K562 (cell line): ENCODE measurements around the gene ATG14. TPM values are rescaled to one million over a fixed set of nuclear protein-coding genes. Genes with fewer than 3 reads are reported as not detected.

Experiments
- ATAC-seq: fragments of 200-7000 bp; cut with Tn5 transposase; 3 replicates; pipeline ENCODE4 v1.9.1; 2020; ENCODE audit warnings: moderate library complexity
- BruUV-seq: library from RNA; stranded (reverse); fragments of 400-500 nt; replicated peaks from 2 replicates; lab custom pipeline; 2021; lab: Mats Ljungman, UMichigan
- CTCF ChIA-PET: fragments of 300-600 bp; formaldehyde crosslinking; extraction: SDS; loops from one replicate; lab custom pipeline; 2021; ENCODE audit warnings: low intra/inter-chr PET ratio; lab: Yijun Ruan, JAX
- POLR2A ChIA-PET: fragments of 300-600, 350-650 bp; sonication (Branson Sonifier 250); formaldehyde crosslinking; extraction: SDS; loops from one replicate; lab custom pipeline; 2021; ENCODE audit warnings: antibody characterized with exemption, inconsistent platforms; lab: Yijun Ruan, JAX
- DNase-seq, 4 experiments: peaks; one replicate each; pipeline versions ENCODE4 v3.0.0 to v3.0.0-alpha.2; 2011 to 2018; ENCODE audit warnings: low spot score in 3 of 4, mixed read lengths in 3 of 4; ENCODE audit errors: extremely low read depth in 1 of 4
- FAIRE-seq: peaks from 2 replicates; lab custom pipeline; 2011; peaks lifted over from hg19 to GRCh38; lab: Jason Lieb, UNC
- H2AFZ ChIP-seq: 2 replicates; pipeline ENCODE4 v1.6.0; 2011; ENCODE audit warnings: low read depth, low read length, control low read depth, inconsistent platforms
- H3K27ac ChIP-seq: fragments of 200-600 bp; 3 replicates; pipeline ENCODE4 v1.8.0; 2011; ENCODE audit warnings: low read depth, mild to moderate bottlenecking, control low read depth, inconsistent platforms, low read length, moderate library complexity, mixed read lengths; ENCODE audit errors: extremely low read depth
- H3K27me3 ChIP-seq, 2 experiments: fragments of 300-600 bp in 1 of 2; 2 replicates in 1 of 2; 3 replicates in 1 of 2; pipeline versions ENCODE4 v1.6.0 to v1.8.0; 2011; ENCODE audit warnings: inconsistent platforms in 2 of 2, low read length in 2 of 2, mild to moderate bottlenecking in 1 of 2, mixed read lengths in 1 of 2, moderate library complexity in 1 of 2; ENCODE audit not compliant: control insufficient read depth in 2 of 2, insufficient read depth in 2 of 2
- H3K36me3 ChIP-seq: fragments of 300-600 bp; 3 replicates; pipeline ENCODE4 v1.8.0; 2011; ENCODE audit warnings: mild to moderate bottlenecking, low read length, inconsistent platforms; ENCODE audit not compliant: control insufficient read depth, insufficient read depth
- H3K4me1 ChIP-seq, 2 experiments: fragments of 200-600 bp in 1 of 2; replicated peaks in 1 of 2; 2 replicates in 1 of 2; 3 replicates in 1 of 2; pipeline versions ENCODE4 v1.5.1 to v1.8.0; 2011; ENCODE audit warnings: inconsistent platforms in 2 of 2, low read length in 2 of 2, mild to moderate bottlenecking in 1 of 2, mixed read lengths in 1 of 2, moderate library complexity in 1 of 2; ENCODE audit not compliant: control insufficient read depth in 2 of 2, insufficient read depth in 2 of 2
- H3K4me2 ChIP-seq: 2 replicates; pipeline ENCODE4 v1.6.1; 2011; ENCODE audit warnings: low read length, control low read depth, inconsistent platforms, mixed read lengths; ENCODE audit not compliant: insufficient read depth
- H3K4me3 ChIP-seq: fragments of 200-600 bp; sonication (generic), shearing (Covaris generic); 2 replicates; pipeline ENCODE4 v1.5.1; 2016; ENCODE audit warnings: control low read depth, inconsistent platforms
- H3K79me2 ChIP-seq: fragments of 200-600 bp; 3 replicates; pipeline ENCODE4 v1.8.0; 2011; ENCODE audit warnings: low read length, inconsistent platforms; ENCODE audit not compliant: control insufficient read depth, insufficient read depth
- H3K9ac ChIP-seq, 2 experiments: 2 replicates each; pipeline versions ENCODE4 v1.6.0 to v1.6.1; 2011; ENCODE audit warnings: low read depth in 2 of 2, low read length in 2 of 2, control low read depth in 1 of 2, inconsistent platforms in 1 of 2, mild to moderate bottlenecking in 1 of 2, mixed read lengths in 1 of 2; ENCODE audit not compliant: insufficient read depth in 1 of 2
- H3K9me1 ChIP-seq: one replicate; pipeline ENCODE4 v1.6.0; 2011; ENCODE audit warnings: inconsistent platforms, mild to moderate bottlenecking, low read length, moderate library complexity; ENCODE audit not compliant: control insufficient read depth, insufficient read depth
- H3K9me3 ChIP-seq: replicated peaks from 2 replicates; pipeline ENCODE4 v1.5.1; 2011; ENCODE audit warnings: low read depth, low read length, inconsistent platforms; ENCODE audit not compliant: control insufficient read depth, insufficient read depth
- H4K20me1 ChIP-seq: replicated peaks from 2 replicates; pipeline ENCODE4 v1.6.1; 2011; ENCODE audit warnings: low read length, inconsistent platforms, mixed read lengths; ENCODE audit not compliant: control insufficient read depth, insufficient read depth
- ARID1B ChIP-seq: fragments of 450-650 bp; IDR thresholded peaks from 2 replicates; pipeline ENCODE4 v1.6.1; 2016; ENCODE audit warnings: antibody characterized with exemption, mild to moderate bottlenecking, inconsistent platforms
- EP400 ChIP-seq: fragments of 450-650 bp; IDR thresholded peaks from 2 replicates; pipeline ENCODE4 v1.6.1; 2017; ENCODE audit warnings: antibody characterized with exemption, mild to moderate bottlenecking, moderate library complexity
- ESRRA ChIP-seq: fragments of 450-650 bp; IDR thresholded peaks from 2 replicates; pipeline ENCODE4 v1.6.1; 2014; ENCODE audit warnings: low read depth, mild to moderate bottlenecking, moderate library complexity, borderline replicate concordance
- KDM5B ChIP-seq: fragments of 200-600 bp; sonication (generic); IDR thresholded peaks from 2 replicates; pipeline ENCODE4 v1.6.1; 2012; ENCODE audit warnings: low read depth, mild to moderate bottlenecking, moderate library complexity, low read length, control low read depth, inconsistent platforms; ENCODE audit not compliant: insufficient replicate concordance
- RBFOX2 ChIP-seq: fragments of 200-400 bp; formaldehyde crosslinking; IDR thresholded peaks from 2 replicates; pipeline ENCODE4 v1.6.1; 2017; ENCODE audit warnings: low read depth, mild to moderate bottlenecking, low read length, moderate library complexity
- SREBF2 ChIP-seq: sonication (generic); formaldehyde crosslinking; IDR thresholded peaks from 2 replicates; pipeline ENCODE4 v1.4.0; 2020; ENCODE audit warnings: mild to moderate bottlenecking, missing genetic modification reagents
- WGBS: fragments of 100-300 bp; shearing (Covaris generic); methylation state at CpG from one replicate; pipeline ENCODE4 v1.1.6; 2016; ENCODE audit warnings: low coverage, mixed read lengths; ENCODE audit not compliant: insufficient coverage; ENCODE audit errors: missing lambda C conversion rate; 5-methylcytosine and 5-hydroxymethylcytosine counted together
- in situ Hi-C: fragments of 300-500 bp; cut with MboI; formaldehyde crosslinking; loops from 4 replicates; pipeline ENCODE4 v1.15.0; 2018; ENCODE audit warnings: inconsistent platforms, mixed read lengths
- intact Hi-C: fragments of 100-400 bp; cut with micrococcal nuclease; formaldehyde crosslinking; loops from 2 replicates; pipeline ENCODE4 v1.14.2; 2022
- polyA plus RNA-seq, 8 experiments: library from polyadenylated mRNA; depleted of rRNA in 4 of 8; stranded (reverse) in 5 of 8; unstranded in 3 of 8; fragments of >200 nt; fragmentation: Nextera tagmentation in 2 of 8; fragmentation: Illumina TruSeq in 1 of 8; extraction: Ambion mirVana in 2 of 8; extraction: Trizol in 1 of 8; gene quantifications; 2 replicates each; pipeline versions ENCODE4 v1.2.1 to v1.2.3, GENCODE V29; 2011 to 2014; ENCODE audit warnings: inconsistent platforms in 1 of 8, missing spikeins in 1 of 8
- total RNA-seq, 7 experiments: library from RNA; depleted of rRNA in 6 of 7; stranded (reverse); fragments of >200 nt in 6 of 7; fragmentation: Illumina TruSeq in 2 of 7; extraction: Trizol in 2 of 7; gene quantifications; 2 replicates each; pipeline versions ENCODE4 v1.2.1 to v1.2.3, GENCODE V29; 2011 to 2021; ENCODE audit warnings: low replicate concordance in 1 of 7
- TF ChIP-seq, protein P1 (sequence below): fragments of 250-450 bp; sonication (Bioruptor Pico); IDR thresholded peaks from 2 replicates; pipeline ENCODE4 v1.8.0; 2022; ENCODE audit warnings: inconsistent platforms
- TF ChIP-seq, protein P2 (sequence below): fragments of 450-650 bp; IDR thresholded peaks from 2 replicates; pipeline ENCODE4 v1.6.1; 2018; ENCODE audit warnings: mild to moderate bottlenecking, low read depth; ENCODE audit not compliant: partially characterized antibody
- TF ChIP-seq, protein P3 (sequence below): fragments of 250-450 bp; sonication (Bioruptor Pico); IDR thresholded peaks from 2 replicates; pipeline ENCODE4 v1.6.1; 2021; ENCODE audit warnings: mild to moderate bottlenecking

Gene ATG14
- total and polyA plus RNA-seq, 9 of the 15 experiments (the other 6 are each of a cell fraction or from before 2014, with no cell fraction given), result 0.55 to 4.2 (median 3.5) TPM

DNA sequence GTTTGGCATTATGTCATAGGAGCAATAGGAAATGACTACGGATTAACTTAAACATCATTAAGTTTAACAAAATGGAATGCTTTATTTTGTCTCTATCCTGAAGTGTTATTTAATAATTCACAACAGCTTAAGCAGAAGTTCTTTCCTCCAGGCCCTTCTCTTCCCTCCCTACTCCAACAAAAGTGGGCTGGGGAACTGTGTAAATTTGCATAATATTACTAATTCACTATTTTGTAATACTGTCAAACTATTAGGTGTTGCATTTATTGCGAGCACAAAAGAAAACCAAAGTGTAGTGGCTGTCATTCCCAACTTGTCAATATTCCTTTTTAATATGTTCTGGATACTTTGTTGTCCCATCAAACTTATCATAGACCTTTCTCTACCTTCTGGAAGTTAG lies 69.8 kb downstream of the ATG14 start:
- in situ Hi-C loops, result no loop called here

More for the DNA sequence above, 69.8 kb downstream of the ATG14 start:
- Histone ChIP-seq H3K4me1 (peaks cover 0 to 4% of the 10 kb centered on the region in 2 experiments; a peak in 3 of 5 replicates), H3K4me3 (no peak overlapping the region), H3K27ac (no peak overlapping the region), H3K4me2 (no peak overlapping the region), H2AFZ (no peak overlapping the region), H3K36me3 (no peaks in the 10 kb centered on the region), H3K9me3 (no peaks in the 10 kb centered on the region), H3K27me3 (no peaks in the 10 kb centered on the region), H3K9ac (no peak overlapping the region), H3K9me1 (no peaks in the 10 kb centered on the region), H4K20me1 (0 out of 2 replicates have a peak, but pooled peaks cover 8% of the 10 kb centered on the region), H3K79me2 (peaks cover 33% of the 10 kb centered on the region)
- no peak for FAIRE-seq
- TF ChIP-seq, protein P1, sequence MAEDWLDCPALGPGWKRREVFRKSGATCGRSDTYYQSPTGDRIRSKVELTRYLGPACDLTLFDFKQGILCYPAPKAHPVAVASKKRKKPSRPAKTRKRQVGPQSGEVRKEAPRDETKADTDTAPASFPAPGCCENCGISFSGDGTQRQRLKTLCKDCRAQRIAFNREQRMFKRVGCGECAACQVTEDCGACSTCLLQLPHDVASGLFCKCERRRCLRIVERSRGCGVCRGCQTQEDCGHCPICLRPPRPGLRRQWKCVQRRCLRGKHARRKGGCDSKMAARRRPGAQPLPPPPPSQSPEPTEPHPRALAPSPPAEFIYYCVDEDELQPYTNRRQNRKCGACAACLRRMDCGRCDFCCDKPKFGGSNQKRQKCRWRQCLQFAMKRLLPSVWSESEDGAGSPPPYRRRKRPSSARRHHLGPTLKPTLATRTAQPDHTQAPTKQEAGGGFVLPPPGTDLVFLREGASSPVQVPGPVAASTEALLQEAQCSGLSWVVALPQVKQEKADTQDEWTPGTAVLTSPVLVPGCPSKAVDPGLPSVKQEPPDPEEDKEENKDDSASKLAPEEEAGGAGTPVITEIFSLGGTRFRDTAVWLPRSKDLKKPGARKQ (CRISPR knock-in tag), result no peak
- TF ChIP-seq ARID1B (no peak), EP400 (no peak), SREBF2 (CRISPR knock-in tag) (no peak), KDM5B (no peak), ESRRA (no peak), RBFOX2 (no peak)
- TF ChIP-seq, protein P2, sequence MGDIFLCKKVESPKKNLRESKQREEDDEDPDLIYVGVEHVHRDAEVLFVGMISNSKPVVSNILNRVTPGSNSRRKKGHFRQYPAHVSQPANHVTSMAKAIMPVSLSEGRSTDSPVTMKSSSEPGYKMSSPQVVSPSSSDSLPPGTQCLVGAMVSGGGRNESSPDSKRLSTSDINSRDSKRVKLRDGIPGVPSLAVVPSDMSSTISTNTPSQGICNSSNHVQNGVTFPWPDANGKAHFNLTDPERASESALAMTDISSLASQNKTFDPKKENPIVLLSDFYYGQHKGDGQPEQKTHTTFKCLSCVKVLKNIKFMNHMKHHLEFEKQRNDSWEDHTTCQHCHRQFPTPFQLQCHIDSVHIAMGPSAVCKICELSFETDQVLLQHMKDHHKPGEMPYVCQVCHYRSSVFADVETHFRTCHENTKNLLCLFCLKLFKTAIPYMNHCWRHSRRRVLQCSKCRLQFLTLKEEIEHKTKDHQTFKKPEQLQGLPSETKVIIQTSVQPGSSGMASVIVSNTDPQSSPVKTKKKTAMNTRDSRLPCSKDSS, result no peak
- TF ChIP-seq, protein P3, sequence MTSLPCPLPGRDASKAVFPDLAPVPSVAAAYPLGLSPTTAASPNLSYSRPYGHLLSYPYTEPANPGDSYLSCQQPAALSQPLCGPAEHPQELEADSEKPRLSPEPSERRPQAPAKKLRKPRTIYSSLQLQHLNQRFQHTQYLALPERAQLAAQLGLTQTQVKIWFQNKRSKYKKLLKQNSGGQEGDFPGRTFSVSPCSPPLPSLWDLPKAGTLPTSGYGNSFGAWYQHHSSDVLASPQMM (CRISPR knock-in tag), result no peak
- intact Hi-C loops, result no loop called here
- ChIA-PET CTCF (no interaction called here), POLR2A (no interaction called here)
- no peak for DNase-seq
- WGBS, result 87% methylated on average over 2 of the region's 2 CpGs
- no peak for ATAC-seq
- no TSS peak for BruUV-seq
